CD4-positive, alpha-beta memory T cell (primary cell): Measurements from ENCODE around the gene PYM1. TPM values are rescaled to one million over a fixed set of nuclear protein-coding genes. Genes with fewer than 3 reads are reported as not detected.

Source experiments
- CTCF ChIA-PET: fragments of 350-600 bp; sonication (Branson Sonifier 250); formaldehyde crosslinking; loops from one replicate; lab custom pipeline; 2021; ENCODE audit warnings: inconsistent platforms; ENCODE audit not compliant: partially characterized antibody; lab: Charles Lee
- POLR2A ChIA-PET: fragments of 350-600 bp; sonication (Branson Sonifier 250); formaldehyde crosslinking; loops from one replicate; lab custom pipeline; 2021; ENCODE audit not compliant: partially characterized antibody; lab: Charles Lee
- DNase-seq, 5 donors: peaks; one replicate each; pipeline versions ENCODE4 v3.0.0 to v3.0.0-alpha.2; 2020 to 2022; ENCODE audit warnings: mixed read lengths in 1 of 5
- H3K27ac ChIP-seq: one replicate; pipeline ENCODE4 v1.7.0; 2013; ENCODE audit warnings: low read depth, low read length
- H3K27me3 ChIP-seq: 2 replicates; pipeline ENCODE4 v1.7.0; 2013; ENCODE audit warnings: mild to moderate bottlenecking, low read length, moderate library complexity; ENCODE audit not compliant: insufficient read depth
- H3K36me3 ChIP-seq: 2 replicates; pipeline ENCODE4 v1.7.0; 2013; ENCODE audit warnings: mild to moderate bottlenecking, low read length, moderate library complexity; ENCODE audit not compliant: insufficient read depth
- H3K4me1 ChIP-seq: 2 replicates; pipeline ENCODE4 v1.7.0; 2013; ENCODE audit warnings: mild to moderate bottlenecking, low read length, moderate library complexity; ENCODE audit not compliant: insufficient read depth
- H3K4me3 ChIP-seq, 2 donors: one replicate each; pipeline ENCODE4 v1.7.0; 2013; ENCODE audit warnings: low read length in 2 of 2, mild to moderate bottlenecking in 1 of 2
- H3K9me3 ChIP-seq, 2 donors: one replicate each; pipeline ENCODE4 v1.7.0; 2013; ENCODE audit warnings: low read length in 2 of 2, control low read depth in 1 of 2; ENCODE audit not compliant: control insufficient read depth in 1 of 2
- H3K27ac Mint-ChIP-seq, 7 donors: one replicate each; pipeline ENCODE4 v1.8.0; 2020 to 2021; ENCODE audit warnings: mixed read lengths in 7 of 7, mild to moderate bottlenecking in 6 of 7, inconsistent platforms in 3 of 7, moderate library complexity in 3 of 7
- H3K27me3 Mint-ChIP-seq, 2 donors: one replicate each; pipeline ENCODE4 v1.8.0; 2020 to 2021; ENCODE audit warnings: mixed read lengths in 2 of 2
- H3K36me3 Mint-ChIP-seq, 2 donors: one replicate each; pipeline ENCODE4 v1.8.0; 2020 to 2021; ENCODE audit warnings: mixed read lengths in 2 of 2, inconsistent platforms in 1 of 2, mild to moderate bottlenecking in 1 of 2
- H3K4me1 Mint-ChIP-seq, 4 donors: one replicate each; pipeline ENCODE4 v1.8.0; 2020 to 2021; ENCODE audit warnings: mixed read lengths in 4 of 4, mild to moderate bottlenecking in 1 of 4
- H3K4me3 Mint-ChIP-seq, 8 donors: one replicate each; pipeline ENCODE4 v1.8.0; 2020 to 2021; ENCODE audit warnings: mixed read lengths in 8 of 8, mild to moderate bottlenecking in 7 of 8, moderate library complexity in 6 of 8, inconsistent platforms in 3 of 8
- H3K9me3 Mint-ChIP-seq, 8 donors: one replicate each; pipeline ENCODE4 v1.8.0; 2020 to 2021; ENCODE audit warnings: mixed read lengths in 8 of 8, mild to moderate bottlenecking in 5 of 8, inconsistent platforms in 3 of 8, moderate library complexity in 1 of 8
- intact Hi-C: fragments of 100-400 bp; cut with micrococcal nuclease; formaldehyde crosslinking; loops from one replicate; pipeline ENCODE4 v1.15.1; 2023
- polyA plus RNA-seq, 2 donors: library from polyadenylated mRNA; unstranded; fragments of 300-500 nt; fragmentation: Illumina TruSeq; gene quantifications; one replicate each; pipeline ENCODE4 v1.2.3, GENCODE V29; 2021
- total RNA-seq, 2 experiments: library from RNA; stranded (reverse); gene quantifications; one replicate each; pipeline ENCODE4 v1.2.3, GENCODE V29; 2021

The PYM1 gene
- total and polyA plus RNA-seq, 4 experiments from 2014 or later = 35.7 to 86.9 (median 57.2) TPM

GRCh38 chr12:55933799-55934742 is 6.4 kb upstream of the PYM1 start:
- peaks cover 39% of the 10 kb centered on the region for H3K36me3 ChIP-seq

GRCh38 chr12:55933169-55933798 is 5.6 kb upstream of the PYM1 start:
- intact Hi-C loops = no loop called here
- Mint-ChIP-seq H3K36me3 (peaks cover 56 to 75% of the 10 kb centered on the region in 2 donors), H3K27me3 (no peaks in the 10 kb centered on the region), H3K9me3 (peaks cover 0 to 3% (median 0%) of the 10 kb centered on the region in 8 donors), H3K4me1 (peaks cover 51 to 92% (median 63%) of the 10 kb centered on the region in 4 donors), H3K27ac (peak overlapping the region; percentile 80 to 99 (median 95)), H3K4me3 (peak overlapping the region; percentile 97 to 100 (median 99))
- Histone ChIP-seq H3K4me3 (peak overlapping the region; percentile 87 to 95), H3K9me3 (no peaks in the 10 kb centered on the region), H3K27ac (peak overlapping the region; percentile 88), H3K4me1 (peaks cover 79% of the 10 kb centered on the region), H3K27me3 (no peaks in the 10 kb centered on the region), H3K36me3 (peaks cover 31% of the 10 kb centered on the region)
- CTCF ChIA-PET = interaction anchor here (0.8 to 3.0 kb wide), 8 partner anchors 9 to 113 kb away, joined by 3 to 14 read pairs (median 6); partner anchors contain the start of gene DNAJC14
- POLR2A ChIA-PET = interaction anchor here (0.9 to 47.8 kb wide), 14 partner anchors 7 to 288 kb away, joined by 3 to 1214 read pairs (median 7); partner anchors contain the start of genes DGKA, DNAJC14, ESYT1 and GDF11
- DNase-seq = peak in 1 of 5 donors; percentile 62

More at GRCh38 chr12:55933799-55934742, 6.4 kb upstream of the PYM1 start:
- intact Hi-C loops = no loop called here
- peaks cover 0 to 3% (median 0%) of the 10 kb centered on the region in 8 donors for H3K9me3 Mint-ChIP-seq
- Histone ChIP-seq H3K27ac (peak overlapping the region; percentile 88), H3K4me3 (peak overlapping the region; percentile 87 to 95), H3K9me3 (no peaks in the 10 kb centered on the region), H3K4me1 (peaks cover 81% of the 10 kb centered on the region), H3K27me3 (no peaks in the 10 kb centered on the region)
- peak overlapping the region; percentile 81 to 98 (median 96) for H3K27ac Mint-ChIP-seq
- no peak for DNase-seq
- H3K36me3 Mint-ChIP-seq = peaks cover 64 to 82% of the 10 kb centered on the region in 2 donors
- no peaks in the 10 kb centered on the region for H3K27me3 Mint-ChIP-seq
- ChIA-PET CTCF (interaction anchor here (0.8 to 7.5 kb wide), 11 partner anchors 7 to 195 kb away, joined by 3 to 107 read pairs (median 6); partner anchors contain the start of genes DNAJC14, ORMDL2, PYM1 and SARNP), POLR2A (interaction anchor here (0.9 to 47.8 kb wide), 13 partner anchors 8 to 288 kb away, joined by 3 to 1214 read pairs (median 8); partner anchors contain the start of genes DGKA, DNAJC14, GDF11 and ORMDL2)
- H3K4me3 Mint-ChIP-seq = peak overlapping the region; percentile 97 to 100 (median 99)
- peaks cover 55 to 94% (median 68%) of the 10 kb centered on the region in 4 donors for H3K4me1 Mint-ChIP-seq

- H3K27me3 ChIP-seq = no peaks in the 10 kb centered on the region
- intact Hi-C loops = no loop called here
- H3K27me3 Mint-ChIP-seq = no peaks in the 10 kb centered on the region
- H3K4me1 ChIP-seq = peaks cover 72% of the 10 kb centered on the region
- H3K36me3 ChIP-seq = peaks cover 24% of the 10 kb centered on the region
- H3K4me1 Mint-ChIP-seq = peaks cover 46 to 90% (median 56%) of the 10 kb centered on the region in 4 donors
- peak; percentile 60 to 80 (median 61) for DNase-seq
- peak overlapping the region; percentile 87 to 95 for H3K4me3 ChIP-seq
- POLR2A ChIA-PET = interaction anchor here (1.0 to 47.8 kb wide), 18 partner anchors 7 to 1822 kb away, joined by 3 to 1214 read pairs (median 6); partner anchors contain the start of genes DGKA, DNAJC14, ESYT1 and GDF11
- peak overlapping the region; percentile 88 for H3K27ac ChIP-seq
- peaks cover 0 to 3% (median 0%) of the 10 kb centered on the region in 8 donors for H3K9me3 Mint-ChIP-seq
- H3K36me3 Mint-ChIP-seq = peaks cover 48 to 71% of the 10 kb centered on the region in 2 donors
- no peaks in the 10 kb centered on the region for H3K9me3 ChIP-seq
- H3K27ac Mint-ChIP-seq = peak overlapping the region; percentile 93 to 99 (median 95)
- H3K4me3 Mint-ChIP-seq = peak overlapping the region; percentile 97 to 100 (median 99)
- CTCF ChIA-PET = interaction anchor here (0.6 to 3.1 kb wide), 6 partner anchors 7 to 139 kb away, joined by 3 to 45 read pairs (median 4); no protein-coding TSS in a partner anchor
These were observed 4.8 kb upstream of the PYM1 start for GRCh38 chr12:55932551-55932910.

DNA sequence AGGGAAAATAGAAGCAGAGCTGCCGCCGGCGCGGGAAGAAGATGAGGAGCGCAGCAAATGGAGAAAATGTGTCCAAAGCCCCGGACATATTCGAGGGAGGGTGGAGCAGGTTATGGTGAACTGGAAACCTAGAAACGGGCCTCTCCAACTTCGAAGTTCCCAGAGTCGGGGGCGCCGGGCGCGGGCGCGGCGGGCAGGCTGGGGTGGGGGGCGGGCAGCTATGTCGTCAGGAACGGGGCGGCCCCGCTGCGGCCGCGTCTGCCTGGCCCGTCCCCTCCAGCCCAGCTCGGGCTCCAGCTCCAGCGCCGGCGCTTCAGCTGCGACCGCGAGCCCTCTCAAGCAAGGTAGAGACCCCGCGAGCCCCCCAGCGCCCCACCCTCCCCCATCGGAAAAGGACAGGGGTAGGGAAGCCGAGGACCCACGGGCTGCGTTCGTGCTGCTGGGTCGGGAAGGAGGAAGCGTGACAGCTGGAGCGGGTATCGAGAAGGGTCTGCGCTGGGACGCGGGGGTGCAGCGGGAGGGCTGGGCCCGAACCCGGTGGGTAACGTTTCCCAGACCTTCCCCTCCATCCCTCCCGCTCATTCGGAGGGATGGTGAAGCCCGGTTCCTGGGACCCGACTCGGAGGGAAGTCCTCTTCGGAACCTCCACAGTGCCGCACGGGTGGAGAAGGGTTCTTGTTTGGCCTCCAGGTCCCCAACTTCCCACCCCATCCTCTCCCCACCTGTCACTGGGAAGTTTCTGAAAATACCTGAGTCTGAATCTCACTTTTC is 4.3 kb upstream of the PYM1 start:
- Mint-ChIP-seq H3K27me3 (no peaks in the 10 kb centered on the region), H3K36me3 (peaks cover 43 to 71% of the 10 kb centered on the region in 2 donors), H3K9me3 (peaks cover 0 to 5% (median 0%) of the 10 kb centered on the region in 8 donors), H3K27ac (peak overlapping the region; percentile 93 to 99 (median 97)), H3K4me3 (peak overlapping the region; percentile 97 to 100 (median 99)), H3K4me1 (peaks cover 40 to 90% (median 52%) of the 10 kb centered on the region in 4 donors)
- ChIA-PET CTCF (interaction anchor here (0.6 to 3.1 kb wide), 6 partner anchors 8 to 193 kb away, joined by 3 to 45 read pairs (median 4); partner anchors contain the start of genes ORMDL2 and SARNP), POLR2A (interaction anchor here (1.0 to 47.8 kb wide), 12 partner anchors 6 to 1822 kb away, joined by 3 to 1214 read pairs (median 70); partner anchors contain the start of genes DGKA, DNAJC14, GDF11 and MYL6B)
- Histone ChIP-seq H3K9me3 (no peaks in the 10 kb centered on the region), H3K27ac (peak overlapping the region; percentile 88), H3K36me3 (peaks cover 19% of the 10 kb centered on the region), H3K4me1 (peaks cover 66% of the 10 kb centered on the region), H3K4me3 (peak overlapping the region; percentile 87 to 95), H3K27me3 (no peaks in the 10 kb centered on the region)
- DNase-seq = no peak
- intact Hi-C loops = no loop called here

GRCh38 chr12:55931317-55931779 is 3.7 kb upstream of the PYM1 start:
- Mint-ChIP-seq H3K27ac (peak overlapping the region; percentile 92 to 98 (median 96)), H3K4me1 (peaks cover 36 to 90% (median 50%) of the 10 kb centered on the region in 4 donors), H3K36me3 (peaks cover 39 to 67% of the 10 kb centered on the region in 2 donors), H3K4me3 (peak overlapping the region; percentile 97 to 100 (median 99)), H3K9me3 (peaks cover 0 to 6% (median 0%) of the 10 kb centered on the region in 8 donors), H3K27me3 (no peaks in the 10 kb centered on the region)
- intact Hi-C loops = no loop called here
- ChIA-PET CTCF (interaction anchor here (0.8 to 3.1 kb wide), 5 partner anchors 8 to 193 kb away, joined by 3 to 45 read pairs (median 4); partner anchors contain the start of genes ORMDL2 and SARNP), POLR2A (interaction anchor here (0.8 to 47.8 kb wide), 15 partner anchors 5 to 1823 kb away, joined by 3 to 1214 read pairs (median 5); partner anchors contain the start of genes DGKA, DNAJC14, GDF11 and MYL6B)
- no peaks in the 10 kb centered on the region for H3K27me3 ChIP-seq
- DNase-seq = no peak
- H3K36me3 ChIP-seq = peaks cover 12% of the 10 kb centered on the region
- peak overlapping the region; percentile 88 for H3K27ac ChIP-seq
- no peaks in the 10 kb centered on the region for H3K9me3 ChIP-seq
- peaks cover 64% of the 10 kb centered on the region for H3K4me1 ChIP-seq
- peak overlapping the region; percentile 79 to 87 for H3K4me3 ChIP-seq
